HepG2 (cell line): ENCODE data around the gene MRPS35. TPM values are rescaled to one million over a fixed set of nuclear protein-coding genes. Genes with fewer than 3 reads are reported as not detected.
A peak's percentile ranks its signal among the peaks of the same experiment; 100 is the strongest.

Experiments
- HNRNPLL ChIP-seq: fragments of 200-400 bp; formaldehyde crosslinking; IDR thresholded peaks from 2 replicates; pipeline ENCODE4 v1.6.1; 2017; ENCODE audit warnings: mild to moderate bottlenecking, low read depth, low read length; ENCODE audit not compliant: poor library complexity, severe bottlenecking
- NBN ChIP-seq: fragments of 450-650 bp; conservative IDR thresholded peaks from 2 replicates; pipeline ENCODE4 v1.6.1; 2017
- RXRA ChIP-seq: sonication (generic); formaldehyde crosslinking; IDR thresholded peaks from 2 replicates; pipeline ENCODE4 v1.5.1; 2020; ENCODE audit warnings: missing genetic modification reagents
- ZNF121 ChIP-seq: sonication (generic); formaldehyde crosslinking; IDR thresholded peaks from 2 replicates; pipeline ENCODE4 v1.5.0; 2020; ENCODE audit warnings: mild to moderate bottlenecking, missing genetic modification reagents
- ZNF224 ChIP-seq: sonication (generic); formaldehyde crosslinking; IDR thresholded peaks from 2 replicates; pipeline ENCODE4 v1.5.0; 2020; ENCODE audit warnings: mild to moderate bottlenecking, missing genetic modification reagents
- ZNF292 ChIP-seq: sonication (generic); formaldehyde crosslinking; IDR thresholded peaks from 2 replicates; pipeline ENCODE4 v1.8.1; 2022; ENCODE audit warnings: mild to moderate bottlenecking, low read depth, missing genetic modification reagents, borderline replicate concordance
- ZNF678 ChIP-seq: sonication (generic); formaldehyde crosslinking; IDR thresholded peaks from 2 replicates; pipeline ENCODE4 v1.4.0; 2020; ENCODE audit warnings: mild to moderate bottlenecking, missing genetic modification reagents
- ZSCAN20 ChIP-seq: sonication (generic); formaldehyde crosslinking; IDR thresholded peaks from 2 replicates; pipeline ENCODE4 v1.4.0; 2020; ENCODE audit warnings: missing genetic modification reagents, mild to moderate bottlenecking, borderline replicate concordance
- polyA plus RNA-seq, 8 experiments: library from polyadenylated mRNA; depleted of rRNA in 3 of 8; stranded (reverse) in 7 of 8; unstranded in 1 of 8; fragments of >200 nt; fragmentation: Illumina TruSeq in 4 of 8; extraction: Trizol in 4 of 8; gene quantifications; 2 replicates each; pipeline versions ENCODE4 v1.2.1 to v1.2.3, GENCODE V29; 2011 to 2016; ENCODE audit warnings: low read depth in 4 of 8, missing spikeins in 1 of 8, mixed read lengths in 1 of 8; ENCODE audit not compliant: insufficient read depth in 1 of 8
- total RNA-seq, 5 experiments: library from RNA; depleted of rRNA; stranded (reverse); fragments of >200 nt; fragmentation: Illumina TruSeq; extraction: Trizol; gene quantifications; 2 replicates each; pipeline ENCODE4 v1.2.3, GENCODE V29; 2016; ENCODE audit warnings: low read depth in 1 of 5
- TF ChIP-seq, protein P1 (sequence below): sonication (generic); formaldehyde crosslinking; IDR thresholded peaks from 2 replicates; pipeline ENCODE4 v1.5.0; 2020; ENCODE audit warnings: mild to moderate bottlenecking, missing genetic modification reagents
- TF ChIP-seq, protein P2 (sequence below): sonication (generic); formaldehyde crosslinking; IDR thresholded peaks from 2 replicates; pipeline ENCODE4 v1.8.0; 2023; ENCODE audit warnings: mild to moderate bottlenecking, missing genetic modification reagents
- TF ChIP-seq, protein P3 (sequence below): sonication (generic); formaldehyde crosslinking; conservative IDR thresholded peaks from 2 replicates; pipeline ENCODE4 v1.4.0; 2020; ENCODE audit warnings: missing genetic modification reagents
- TF ChIP-seq, protein P4 (sequence below): sonication (generic); formaldehyde crosslinking; IDR thresholded peaks from 2 replicates; pipeline ENCODE4 v1.8.1; 2022; ENCODE audit warnings: low read depth, mild to moderate bottlenecking, missing genetic modification reagents
- TF ChIP-seq, protein P5 (sequence below): sonication (generic); formaldehyde crosslinking; IDR thresholded peaks from 2 replicates; pipeline ENCODE4 v1.9.0; 2021; ENCODE audit warnings: missing genetic modification reagents, borderline replicate concordance
- TF ChIP-seq, protein P6 (sequence below): IDR thresholded peaks from 2 replicates; pipeline ENCODE4 v1.6.1; 2012; ENCODE audit warnings: inconsistent platforms
- TF ChIP-seq, protein P7 (sequence below): sonication (generic); formaldehyde crosslinking; IDR thresholded peaks from 2 replicates; pipeline ENCODE4 v1.4.0; 2020; ENCODE audit warnings: mild to moderate bottlenecking, missing genetic modification reagents

The MRPS35 gene
- total and polyA plus RNA-seq, 2 of the 13 experiments (the other 11 are each of a cell fraction or from before 2014, with no cell fraction given): 63.4 to 104 TPM

DNA sequence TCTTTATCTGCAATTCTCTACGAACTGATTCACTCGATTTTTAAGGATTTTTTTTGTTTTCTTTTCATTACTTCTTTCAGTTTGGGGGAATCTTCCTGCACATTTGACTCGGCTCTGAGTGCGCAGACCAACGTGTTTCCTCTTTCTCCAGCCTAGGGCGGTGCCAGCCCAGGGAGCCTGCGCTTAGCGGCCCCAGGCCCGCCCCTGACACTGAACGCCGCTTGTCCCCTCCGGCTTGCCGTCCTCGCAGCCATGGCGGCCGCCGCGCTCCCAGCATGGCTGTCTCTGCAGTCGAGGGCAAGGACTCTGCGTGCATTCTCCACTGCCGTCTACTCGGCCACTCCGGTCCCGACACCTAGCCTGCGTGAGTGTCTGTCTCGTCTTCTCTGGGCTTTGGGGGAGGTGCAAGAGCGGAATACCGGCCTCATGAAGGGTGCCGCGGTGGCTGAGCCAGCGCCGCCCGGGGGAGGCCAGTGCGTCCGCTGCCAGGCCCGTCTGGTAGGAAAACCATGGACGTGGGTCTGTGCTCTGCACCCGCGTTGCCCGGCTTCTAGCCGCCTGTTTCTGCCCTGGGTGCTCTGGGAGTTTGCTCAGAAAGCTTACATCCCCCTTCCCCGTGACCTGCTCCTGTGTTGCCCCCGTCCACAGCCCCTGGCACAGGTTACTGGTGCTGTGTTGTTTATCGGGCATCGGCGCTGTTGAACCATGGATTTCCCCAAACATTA is at the start of gene MRPS35 (continued):
- TF ChIP-seq, protein P1, sequence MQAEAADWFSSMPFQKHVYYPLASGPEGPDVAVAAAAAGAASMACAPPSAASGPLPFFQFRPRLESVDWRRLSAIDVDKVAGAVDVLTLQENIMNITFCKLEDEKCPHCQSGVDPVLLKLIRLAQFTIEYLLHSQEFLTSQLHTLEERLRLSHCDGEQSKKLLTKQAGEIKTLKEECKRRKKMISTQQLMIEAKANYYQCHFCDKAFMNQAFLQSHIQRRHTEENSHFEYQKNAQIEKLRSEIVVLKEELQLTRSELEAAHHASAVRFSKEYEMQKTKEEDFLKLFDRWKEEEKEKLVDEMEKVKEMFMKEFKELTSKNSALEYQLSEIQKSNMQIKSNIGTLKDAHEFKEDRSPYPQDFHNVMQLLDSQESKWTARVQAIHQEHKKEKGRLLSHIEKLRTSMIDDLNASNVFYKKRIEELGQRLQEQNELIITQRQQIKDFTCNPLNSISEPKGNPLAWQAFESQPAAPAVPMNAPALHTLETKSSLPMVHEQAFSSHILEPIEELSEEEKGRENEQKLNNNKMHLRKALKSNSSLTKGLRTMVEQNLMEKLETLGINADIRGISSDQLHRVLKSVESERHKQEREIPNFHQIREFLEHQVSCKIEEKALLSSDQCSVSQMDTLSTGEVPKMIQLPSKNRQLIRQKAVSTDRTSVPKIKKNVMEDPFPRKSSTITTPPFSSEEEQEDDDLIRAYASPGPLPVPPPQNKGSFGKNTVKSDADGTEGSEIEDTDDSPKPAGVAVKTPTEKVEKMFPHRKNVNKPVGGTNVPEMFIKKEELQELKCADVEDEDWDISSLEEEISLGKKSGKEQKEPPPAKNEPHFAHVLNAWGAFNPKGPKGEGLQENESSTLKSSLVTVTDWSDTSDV (CRISPR knock-in tag): 0 out of 2 replicates have a peak, but pooled peaks have one; percentile 78
- TF ChIP-seq, protein P2, sequence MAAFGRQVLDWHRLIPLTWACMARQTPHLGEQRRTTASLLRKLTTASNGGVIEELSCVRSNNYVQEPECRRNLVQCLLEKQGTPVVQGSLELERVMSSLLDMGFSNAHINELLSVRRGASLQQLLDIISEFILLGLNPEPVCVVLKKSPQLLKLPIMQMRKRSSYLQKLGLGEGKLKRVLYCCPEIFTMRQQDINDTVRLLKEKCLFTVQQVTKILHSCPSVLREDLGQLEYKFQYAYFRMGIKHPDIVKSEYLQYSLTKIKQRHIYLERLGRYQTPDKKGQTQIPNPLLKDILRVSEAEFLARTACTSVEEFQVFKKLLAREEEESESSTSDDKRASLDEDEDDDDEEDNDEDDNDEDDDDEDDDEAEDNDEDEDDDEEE (CRISPR knock-in tag): peak; percentile 84; the same call in 1 of the 2 replicates
- TF ChIP-seq RXRA: peak; percentile 69
- no peak; the same call in 1 of the 2 replicates for TF ChIP-seq ZNF224
- peak; percentile 83 for TF ChIP-seq HNRNPLL
- TF ChIP-seq, protein P3, sequence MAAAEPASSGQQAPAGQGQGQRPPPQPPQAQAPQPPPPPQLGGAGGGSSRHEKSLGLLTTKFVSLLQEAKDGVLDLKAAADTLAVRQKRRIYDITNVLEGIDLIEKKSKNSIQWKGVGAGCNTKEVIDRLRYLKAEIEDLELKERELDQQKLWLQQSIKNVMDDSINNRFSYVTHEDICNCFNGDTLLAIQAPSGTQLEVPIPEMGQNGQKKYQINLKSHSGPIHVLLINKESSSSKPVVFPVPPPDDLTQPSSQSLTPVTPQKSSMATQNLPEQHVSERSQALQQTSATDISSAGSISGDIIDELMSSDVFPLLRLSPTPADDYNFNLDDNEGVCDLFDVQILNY: peak; percentile 69; the same call in 1 of the 2 replicates
- no peak for TF ChIP-seq NBN
- no peak; the same call in 1 of the 2 replicates for TF ChIP-seq ZNF121 (CRISPR knock-in tag)
- TF ChIP-seq, protein P4, sequence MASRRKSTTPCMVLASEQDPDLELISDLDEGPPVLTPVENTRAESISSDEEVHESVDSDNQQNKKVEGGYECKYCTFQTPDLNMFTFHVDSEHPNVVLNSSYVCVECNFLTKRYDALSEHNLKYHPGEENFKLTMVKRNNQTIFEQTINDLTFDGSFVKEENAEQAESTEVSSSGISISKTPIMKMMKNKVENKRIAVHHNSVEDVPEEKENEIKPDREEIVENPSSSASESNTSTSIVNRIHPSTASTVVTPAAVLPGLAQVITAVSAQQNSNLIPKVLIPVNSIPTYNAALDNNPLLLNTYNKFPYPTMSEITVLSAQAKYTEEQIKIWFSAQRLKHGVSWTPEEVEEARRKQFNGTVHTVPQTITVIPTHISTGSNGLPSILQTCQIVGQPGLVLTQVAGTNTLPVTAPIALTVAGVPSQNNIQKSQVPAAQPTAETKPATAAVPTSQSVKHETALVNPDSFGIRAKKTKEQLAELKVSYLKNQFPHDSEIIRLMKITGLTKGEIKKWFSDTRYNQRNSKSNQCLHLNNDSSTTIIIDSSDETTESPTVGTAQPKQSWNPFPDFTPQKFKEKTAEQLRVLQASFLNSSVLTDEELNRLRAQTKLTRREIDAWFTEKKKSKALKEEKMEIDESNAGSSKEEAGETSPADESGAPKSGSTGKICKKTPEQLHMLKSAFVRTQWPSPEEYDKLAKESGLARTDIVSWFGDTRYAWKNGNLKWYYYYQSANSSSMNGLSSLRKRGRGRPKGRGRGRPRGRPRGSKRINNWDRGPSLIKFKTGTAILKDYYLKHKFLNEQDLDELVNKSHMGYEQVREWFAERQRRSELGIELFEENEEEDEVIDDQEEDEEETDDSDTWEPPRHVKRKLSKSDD (CRISPR knock-in tag): peak; percentile 90
- peak; percentile 34 for TF ChIP-seq ZNF678 (CRISPR knock-in tag)
- TF ChIP-seq ZNF292 (CRISPR knock-in tag): no peak; the same call in 1 of the 2 replicates
- TF ChIP-seq, protein P5, sequence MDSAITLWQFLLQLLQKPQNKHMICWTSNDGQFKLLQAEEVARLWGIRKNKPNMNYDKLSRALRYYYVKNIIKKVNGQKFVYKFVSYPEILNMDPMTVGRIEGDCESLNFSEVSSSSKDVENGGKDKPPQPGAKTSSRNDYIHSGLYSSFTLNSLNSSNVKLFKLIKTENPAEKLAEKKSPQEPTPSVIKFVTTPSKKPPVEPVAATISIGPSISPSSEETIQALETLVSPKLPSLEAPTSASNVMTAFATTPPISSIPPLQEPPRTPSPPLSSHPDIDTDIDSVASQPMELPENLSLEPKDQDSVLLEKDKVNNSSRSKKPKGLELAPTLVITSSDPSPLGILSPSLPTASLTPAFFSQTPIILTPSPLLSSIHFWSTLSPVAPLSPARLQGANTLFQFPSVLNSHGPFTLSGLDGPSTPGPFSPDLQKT: no peak
- TF ChIP-seq ZSCAN20 (CRISPR knock-in tag): no peak
- TF ChIP-seq, protein P6, sequence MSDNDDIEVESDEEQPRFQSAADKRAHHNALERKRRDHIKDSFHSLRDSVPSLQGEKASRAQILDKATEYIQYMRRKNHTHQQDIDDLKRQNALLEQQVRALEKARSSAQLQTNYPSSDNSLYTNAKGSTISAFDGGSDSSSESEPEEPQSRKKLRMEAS: peak; percentile 97
- TF ChIP-seq, protein P7, sequence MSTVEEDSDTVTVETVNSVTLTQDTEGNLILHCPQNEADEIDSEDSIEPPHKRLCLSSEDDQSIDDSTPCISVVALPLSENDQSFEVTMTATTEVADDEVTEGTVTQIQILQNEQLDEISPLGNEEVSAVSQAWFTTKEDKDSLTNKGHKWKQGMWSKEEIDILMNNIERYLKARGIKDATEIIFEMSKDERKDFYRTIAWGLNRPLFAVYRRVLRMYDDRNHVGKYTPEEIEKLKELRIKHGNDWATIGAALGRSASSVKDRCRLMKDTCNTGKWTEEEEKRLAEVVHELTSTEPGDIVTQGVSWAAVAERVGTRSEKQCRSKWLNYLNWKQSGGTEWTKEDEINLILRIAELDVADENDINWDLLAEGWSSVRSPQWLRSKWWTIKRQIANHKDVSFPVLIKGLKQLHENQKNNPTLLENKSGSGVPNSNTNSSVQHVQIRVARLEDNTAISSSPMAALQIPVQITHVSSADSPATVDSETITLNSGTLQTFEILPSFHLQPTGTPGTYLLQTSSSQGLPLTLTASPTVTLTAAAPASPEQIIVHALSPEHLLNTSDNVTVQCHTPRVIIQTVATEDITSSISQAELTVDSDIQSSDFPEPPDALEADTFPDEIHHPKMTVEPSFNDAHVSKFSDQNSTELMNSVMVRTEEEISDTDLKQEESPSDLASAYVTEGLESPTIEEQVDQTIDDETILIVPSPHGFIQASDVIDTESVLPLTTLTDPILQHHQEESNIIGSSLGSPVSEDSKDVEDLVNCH (CRISPR knock-in tag): no peak
